Parathyroid adenoma (tissue), 2 donors: ENCODE results near the gene CBX1.
A peak's percentile ranks its signal among the peaks of the same experiment; 100 is the strongest.
"Not testable (repeated sequence)": the region's sequence is repeated elsewhere in the genome, so short reads cannot be mapped to it uniquely, and the experiment has no call there.

ENCODE experiments used
- H2AFZ ChIP-seq: fragments of 300-600 bp; sonication (generic); one replicate; pipeline ENCODE4 v1.7.0; 2017; ENCODE audit warnings: antibody characterized with exemption, mild to moderate bottlenecking
- H3K27ac ChIP-seq: fragments of 300-600 bp; sonication (generic); one replicate; pipeline ENCODE4 v1.7.0; 2017
- H3K27me3 ChIP-seq: fragments of 300-600 bp; sonication (generic); one replicate; pipeline ENCODE4 v1.7.0; 2017; ENCODE audit warnings: low read length; ENCODE audit not compliant: control insufficient read depth, insufficient read depth
- H3K36me3 ChIP-seq: fragments of 300-600 bp; sonication (generic); one replicate; pipeline ENCODE4 v1.7.0; 2017; ENCODE audit warnings: low read length; ENCODE audit not compliant: control insufficient read depth, insufficient read depth
- H3K4me1 ChIP-seq: fragments of 300-600 bp; sonication (generic); one replicate; pipeline ENCODE4 v1.7.0; 2017; ENCODE audit warnings: control low read depth
- H3K4me2 ChIP-seq: fragments of 300-600 bp; sonication (generic); one replicate; pipeline ENCODE4 v1.7.0; 2017; ENCODE audit warnings: low read length
- H3K4me3 ChIP-seq: fragments of 300-600 bp; sonication (generic); one replicate; pipeline ENCODE4 v1.7.0; 2017; ENCODE audit warnings: low read depth, low read length
- H3K79me2 ChIP-seq: fragments of 300-600 bp; sonication (generic); one replicate; pipeline ENCODE4 v1.7.0; 2017; ENCODE audit warnings: control low read depth
- H3K9ac ChIP-seq: fragments of 300-600 bp; sonication (generic); one replicate; pipeline ENCODE4 v1.7.0; 2017; ENCODE audit warnings: mild to moderate bottlenecking
- H3K9me3 ChIP-seq: fragments of 300-600 bp; sonication (generic); one replicate; pipeline ENCODE4 v1.7.0; 2017; ENCODE audit warnings: low read length; ENCODE audit not compliant: control insufficient read depth
- TF ChIP-seq, protein P1 (sequence below): fragments of 300-600 bp; sonication (generic); IDR thresholded peaks from one replicate; pipeline ENCODE4 v1.7.0; 2017; ENCODE audit warnings: antibody characterized with exemption, mild to moderate bottlenecking
- donor health status: primary hyperparathyroidism.

The CBX1 gene

DNA sequence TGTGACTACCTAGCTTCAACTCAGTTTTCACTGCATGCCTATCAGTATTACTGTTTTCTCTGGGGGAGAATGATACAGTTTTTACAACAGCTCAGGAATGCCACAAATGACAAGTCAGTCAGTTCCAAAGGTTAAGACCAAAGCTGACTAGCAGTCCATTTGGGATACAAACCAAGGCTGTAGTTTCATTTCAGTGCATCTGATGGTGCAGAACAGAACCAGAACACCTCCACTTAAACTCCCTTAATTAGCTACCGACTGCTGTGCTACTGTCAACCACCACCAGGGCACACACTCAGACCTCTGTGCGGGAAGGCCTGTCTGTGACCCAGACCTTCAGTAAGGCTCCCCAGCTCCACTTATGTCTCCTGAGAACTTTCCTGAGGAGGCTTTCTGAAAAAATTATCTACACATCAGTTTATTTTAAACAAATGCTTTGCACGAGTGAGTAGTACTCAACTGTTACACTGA is 32.8 kb downstream of the CBX1 start:
- Histone ChIP-seq H2AFZ (no peak overlapping the region), H3K9me3 (no peaks in the 10 kb centered on the region), H3K4me2 (no peak overlapping the region), H3K27ac (no peak overlapping the region), H3K36me3 (no peaks in the 10 kb centered on the region), H3K27me3 (no peaks in the 10 kb centered on the region), H3K4me3 (no peak overlapping the region), H3K9ac (no peak overlapping the region), H3K4me1 (peaks cover 3% of the 10 kb centered on the region), H3K79me2 (peaks cover 2% of the 10 kb centered on the region)
- TF ChIP-seq, protein P1, sequence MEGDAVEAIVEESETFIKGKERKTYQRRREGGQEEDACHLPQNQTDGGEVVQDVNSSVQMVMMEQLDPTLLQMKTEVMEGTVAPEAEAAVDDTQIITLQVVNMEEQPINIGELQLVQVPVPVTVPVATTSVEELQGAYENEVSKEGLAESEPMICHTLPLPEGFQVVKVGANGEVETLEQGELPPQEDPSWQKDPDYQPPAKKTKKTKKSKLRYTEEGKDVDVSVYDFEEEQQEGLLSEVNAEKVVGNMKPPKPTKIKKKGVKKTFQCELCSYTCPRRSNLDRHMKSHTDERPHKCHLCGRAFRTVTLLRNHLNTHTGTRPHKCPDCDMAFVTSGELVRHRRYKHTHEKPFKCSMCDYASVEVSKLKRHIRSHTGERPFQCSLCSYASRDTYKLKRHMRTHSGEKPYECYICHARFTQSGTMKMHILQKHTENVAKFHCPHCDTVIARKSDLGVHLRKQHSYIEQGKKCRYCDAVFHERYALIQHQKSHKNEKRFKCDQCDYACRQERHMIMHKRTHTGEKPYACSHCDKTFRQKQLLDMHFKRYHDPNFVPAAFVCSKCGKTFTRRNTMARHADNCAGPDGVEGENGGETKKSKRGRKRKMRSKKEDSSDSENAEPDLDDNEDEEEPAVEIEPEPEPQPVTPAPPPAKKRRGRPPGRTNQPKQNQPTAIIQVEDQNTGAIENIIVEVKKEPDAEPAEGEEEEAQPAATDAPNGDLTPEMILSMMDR, result peak; percentile 11

DNA sequence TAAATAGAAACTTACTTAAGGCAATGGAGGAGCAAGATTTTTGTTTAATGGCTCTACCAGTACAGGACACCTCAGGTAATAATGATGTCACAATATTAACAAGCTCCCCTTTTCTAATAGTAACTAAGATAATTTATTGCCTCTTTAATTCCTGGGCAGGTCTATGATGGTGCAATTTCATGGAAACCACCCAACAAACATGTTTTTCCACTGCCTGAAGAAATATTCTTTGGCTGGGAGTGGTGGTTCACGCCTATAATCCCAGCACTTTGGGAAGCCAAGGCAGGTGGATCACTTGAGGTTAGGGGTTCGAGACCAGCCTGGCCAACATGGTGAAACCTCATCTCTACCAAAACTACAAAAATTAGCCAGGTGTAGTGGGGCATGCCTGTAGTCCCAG is 33.5 kb downstream of the CBX1 start:
- H3K27me3 ChIP-seq, H3K36me3 ChIP-seq, H3K79me2 ChIP-seq, H3K9me3 ChIP-seq, H3K4me2 ChIP-seq, H3K4me1 ChIP-seq, H3K4me3 ChIP-seq, H3K27ac ChIP-seq, H2AFZ ChIP-seq, H3K9ac ChIP-seq: not testable (repeated sequence)

DNA sequence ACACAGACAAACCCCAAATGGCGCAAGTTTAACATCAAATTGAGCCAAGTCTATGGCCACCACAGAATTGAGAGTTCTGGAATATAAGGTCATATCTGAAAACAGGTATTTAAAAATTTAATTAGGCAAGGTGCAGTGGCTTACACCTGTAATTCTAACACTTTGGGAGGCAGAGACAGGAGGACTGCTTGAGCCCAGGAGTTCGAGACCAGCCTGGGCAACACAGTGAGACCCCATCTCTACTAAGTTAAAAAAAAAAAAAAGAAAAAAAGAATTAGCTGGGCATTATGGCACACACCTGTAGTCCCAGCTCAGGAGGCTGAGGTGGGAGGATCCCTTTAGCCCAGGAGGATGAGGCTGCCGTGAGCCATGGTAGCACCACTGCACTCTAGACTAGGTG is 34.0 kb downstream of the CBX1 start:
- H3K9me3 ChIP-seq, result no peaks in the 10 kb centered on the region
- no peak overlapping the region for H3K4me3 ChIP-seq
- no peak overlapping the region for H2AFZ ChIP-seq
- H3K4me2 ChIP-seq, result no peak overlapping the region
- H3K27ac ChIP-seq, result no peak overlapping the region
- H3K9ac ChIP-seq, result no peak overlapping the region
- no peaks in the 10 kb centered on the region for H3K36me3 ChIP-seq
- TF ChIP-seq, protein P1, result no peak
- H3K4me1 ChIP-seq, result peaks cover 3% of the 10 kb centered on the region
- peaks cover 2% of the 10 kb centered on the region for H3K79me2 ChIP-seq
- H3K27me3 ChIP-seq, result no peaks in the 10 kb centered on the region

DNA sequence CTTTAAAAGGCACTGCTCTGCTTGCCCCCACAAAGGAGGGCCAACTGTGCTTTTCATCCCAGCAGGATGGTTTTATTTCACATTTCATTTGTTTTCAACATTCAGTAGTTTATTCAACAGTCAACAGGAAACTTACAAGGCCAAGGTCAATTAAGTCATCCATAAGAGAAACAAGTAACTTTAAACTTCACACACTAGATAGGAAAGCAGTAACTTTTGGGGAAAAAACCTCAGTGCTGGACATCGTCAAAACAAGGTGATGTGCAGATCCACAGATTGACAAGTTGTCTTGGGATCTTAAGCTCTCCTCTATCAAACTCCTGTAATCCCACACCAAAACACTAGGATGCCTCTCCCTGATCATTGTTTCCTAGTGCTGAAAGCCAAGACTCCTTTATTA is 34.6 kb downstream of the CBX1 start:
- no peak overlapping the region for H3K27ac ChIP-seq

DNA sequence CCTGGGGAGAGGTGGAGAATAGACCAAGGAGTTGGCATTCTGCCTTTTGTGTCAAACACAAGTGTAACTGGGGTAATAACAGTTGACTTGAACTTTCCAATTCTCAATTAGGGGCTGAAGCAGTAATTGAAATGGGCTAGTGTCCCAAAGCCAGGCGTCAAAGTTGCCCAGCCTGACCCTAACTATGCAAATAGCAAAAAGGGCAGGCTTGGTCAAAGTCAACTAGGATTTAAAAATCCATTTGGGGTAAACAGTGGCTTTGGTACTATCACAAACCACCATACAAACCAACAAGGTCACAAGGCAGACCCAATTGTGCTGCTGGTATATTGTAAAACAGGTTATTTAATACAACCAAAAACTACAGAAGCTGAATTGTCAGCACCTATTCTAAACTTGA is 35.1 kb downstream of the CBX1 start:
- Histone ChIP-seq H3K9me3 (no peaks in the 10 kb centered on the region), H3K36me3 (no peaks in the 10 kb centered on the region), H3K79me2 (peaks cover 2% of the 10 kb centered on the region), H3K27me3 (no peaks in the 10 kb centered on the region), H3K27ac (no peak overlapping the region), H2AFZ (no peak overlapping the region), H3K4me3 (no peak overlapping the region), H3K4me1 (peaks cover 3% of the 10 kb centered on the region), H3K4me2 (no peak overlapping the region), H3K9ac (no peak overlapping the region)
- TF ChIP-seq, protein P1, result no peak

More for the DNA sequence above, 34.6 kb downstream of the CBX1 start:
- Histone ChIP-seq H3K79me2 (peaks cover 2% of the 10 kb centered on the region), H3K4me1 (peaks cover 3% of the 10 kb centered on the region), H3K27me3 (no peaks in the 10 kb centered on the region), H3K36me3 (no peaks in the 10 kb centered on the region), H3K4me3 (no peak overlapping the region), H3K9me3 (no peaks in the 10 kb centered on the region), H3K4me2 (no peak overlapping the region), H2AFZ (no peak overlapping the region), H3K9ac (no peak overlapping the region)
- TF ChIP-seq, protein P1, result no peak
